Trophoblast cell (in vitro differentiated cells and primary cell): ENCODE measurements around the gene COMMD1.

Experiments
- DNase-seq, 2 donors: peaks; one replicate each; pipeline ENCODE4 v3.0.0-alpha.2; 2016
- H2AFZ ChIP-seq: 2 replicates; pipeline ENCODE4 v1.6.1; 2013; ENCODE audit warnings: low read length, moderate library complexity, mild to moderate bottlenecking; ENCODE audit not compliant: insufficient read depth, poor library complexity
- H2AK5ac ChIP-seq: 2 replicates; pipeline ENCODE4 v1.6.1; 2013; ENCODE audit warnings: mild to moderate bottlenecking, low read length
- H2BK120ac ChIP-seq: 2 replicates; pipeline ENCODE4 v1.6.1; 2013; ENCODE audit warnings: low read length, mild to moderate bottlenecking, moderate library complexity; ENCODE audit not compliant: insufficient read depth, poor library complexity
- H2BK12ac ChIP-seq: 2 replicates; pipeline ENCODE4 v1.6.1; 2013; ENCODE audit warnings: mild to moderate bottlenecking, low read length, moderate library complexity
- H2BK5ac ChIP-seq: 2 replicates; pipeline ENCODE4 v1.6.1; 2013; ENCODE audit warnings: low read length, low read depth, moderate library complexity, mild to moderate bottlenecking; ENCODE audit not compliant: poor library complexity
- H3K14ac ChIP-seq: 2 replicates; pipeline ENCODE4 v1.6.1; 2013; ENCODE audit warnings: mild to moderate bottlenecking, low read length
- H3K18ac ChIP-seq: 2 replicates; pipeline ENCODE4 v1.6.1; 2013; ENCODE audit warnings: mild to moderate bottlenecking, low read length
- H3K23ac ChIP-seq: 2 replicates; pipeline ENCODE4 v1.6.1; 2013; ENCODE audit warnings: low read length
- H3K27ac ChIP-seq: 2 replicates; pipeline ENCODE4 v1.5.1; 2013; ENCODE audit warnings: low read depth, mild to moderate bottlenecking, inconsistent platforms, low read length, moderate library complexity
- H3K27me3 ChIP-seq: 2 replicates; pipeline ENCODE4 v1.6.1; 2013; ENCODE audit warnings: inconsistent platforms, mild to moderate bottlenecking, low read length, moderate library complexity; ENCODE audit not compliant: insufficient read depth
- H3K36me3 ChIP-seq, 2 experiments: 1 replicate in 1 of 2; 2 replicates in 1 of 2; pipeline ENCODE4 v1.6.1; 2013; ENCODE audit warnings: low read length in 2 of 2, mild to moderate bottlenecking in 2 of 2, moderate library complexity in 1 of 2; ENCODE audit not compliant: insufficient read depth in 2 of 2, control insufficient read depth in 1 of 2
- H3K4ac ChIP-seq: 2 replicates; pipeline ENCODE4 v1.6.1; 2013; ENCODE audit warnings: low read depth, mild to moderate bottlenecking, low read length, moderate library complexity
- H3K4me1 ChIP-seq, 2 experiments: 1 replicate in 1 of 2; 2 replicates in 1 of 2; pipeline ENCODE4 v1.6.1; 2013; ENCODE audit warnings: low read length in 2 of 2, mild to moderate bottlenecking in 2 of 2, moderate library complexity in 1 of 2; ENCODE audit not compliant: insufficient read depth in 2 of 2, control insufficient read depth in 1 of 2
- H3K4me2 ChIP-seq: 2 replicates; pipeline ENCODE4 v1.6.1; 2013; ENCODE audit warnings: inconsistent platforms, mild to moderate bottlenecking, low read length, moderate library complexity
- H3K4me3 ChIP-seq: 2 replicates; pipeline ENCODE4 v1.5.1; 2013; ENCODE audit warnings: mild to moderate bottlenecking, low read depth, low read length, inconsistent platforms
- H3K79me1 ChIP-seq: one replicate; pipeline ENCODE4 v1.6.1; 2013; ENCODE audit warnings: low read length
- H3K79me2 ChIP-seq: 2 replicates; pipeline ENCODE4 v1.6.1; 2013; ENCODE audit warnings: low read length, mild to moderate bottlenecking; ENCODE audit not compliant: control insufficient read depth, insufficient read depth, poor library complexity
- H3K9ac ChIP-seq: 2 replicates; pipeline ENCODE4 v1.6.1; 2013; ENCODE audit warnings: mild to moderate bottlenecking, low read length
- H3K9me3 ChIP-seq: 2 replicates; pipeline ENCODE4 v1.6.1; 2013; ENCODE audit warnings: low read depth, mild to moderate bottlenecking, control low read depth, inconsistent platforms, low read length; ENCODE audit not compliant: insufficient read depth
- H4K12ac ChIP-seq: 2 replicates; pipeline ENCODE4 v1.6.1; 2013; ENCODE audit warnings: low read depth, mild to moderate bottlenecking, low read length, moderate library complexity
- H4K8ac ChIP-seq: 2 replicates; pipeline ENCODE4 v1.6.1; 2013; ENCODE audit warnings: low read depth, mild to moderate bottlenecking, low read length, moderate library complexity
- H4K91ac ChIP-seq: one replicate; pipeline ENCODE4 v1.6.1; 2013; ENCODE audit warnings: low read depth, mild to moderate bottlenecking, low read length, moderate library complexity
- WGBS: extraction: QIAGEN DNeasy Blood & Tissue Kit; methylation state at CpG from one replicate; pipeline ENCODE4 v1.1.7; 2013; ENCODE audit warnings: missing lambda C conversion rate; ENCODE audit not compliant: insufficient read length, insufficient coverage; ENCODE audit errors: extremely low coverage; 5-methylcytosine and 5-hydroxymethylcytosine counted together

The COMMD1 gene

GRCh38 chr2:61898810-61899209 is 6.7 kb upstream of the COMMD1 start:
- no peak overlapping the region for H2BK12ac ChIP-seq
- H3K27me3 ChIP-seq, result no peaks in the 10 kb centered on the region
- no peak overlapping the region for H4K8ac ChIP-seq
- WGBS, result no CpG with 5 or more reads among the region's 2 CpGs
- H3K4me2 ChIP-seq, result no peak overlapping the region
- no peaks in the 10 kb centered on the region for H3K36me3 ChIP-seq
- no peak overlapping the region for H3K4ac ChIP-seq
- H3K4me1 ChIP-seq, result no peaks in the 10 kb centered on the region
- H2AK5ac ChIP-seq, result no peak overlapping the region
- no peaks in the 10 kb centered on the region for H3K9me3 ChIP-seq
- H3K4me3 ChIP-seq, result no peak overlapping the region
- H3K79me2 ChIP-seq, result no peaks in the 10 kb centered on the region
- no peak for DNase-seq
- H2BK5ac ChIP-seq, result no peak overlapping the region
- H4K91ac ChIP-seq, result no peak overlapping the region
- no peak overlapping the region for H3K9ac ChIP-seq
- H2BK120ac ChIP-seq, result no peak overlapping the region
- no peak overlapping the region for H2AFZ ChIP-seq
- H3K14ac ChIP-seq, result no peak overlapping the region
- no peak overlapping the region for H3K23ac ChIP-seq
- H4K12ac ChIP-seq, result no peak overlapping the region
- no peaks in the 10 kb centered on the region for H3K79me1 ChIP-seq
- H3K18ac ChIP-seq, result no peak overlapping the region
- no peak overlapping the region for H3K27ac ChIP-seq

GRCh38 chr2:61900281-61900680 is 5.2 kb upstream of the COMMD1 start:
- Histone ChIP-seq H3K4ac (no peak overlapping the region), H3K36me3 (no peaks in the 10 kb centered on the region)

GRCh38 chr2:61906186-61906470 is 654 bp downstream of the COMMD1 start:
- no peak overlapping the region for H2BK12ac ChIP-seq
- no peak overlapping the region for H2BK5ac ChIP-seq
- no peak for DNase-seq
- peak overlapping the region; percentile 98 for H3K4me2 ChIP-seq
- H3K4me3 ChIP-seq, result peak overlapping the region; percentile 89
- H2BK120ac ChIP-seq, result no peak overlapping the region
- no peak overlapping the region for H4K8ac ChIP-seq
- H3K36me3 ChIP-seq, result no peaks in the 10 kb centered on the region
- H3K18ac ChIP-seq, result no peak overlapping the region
- H3K4ac ChIP-seq, result no peak overlapping the region
- H3K4me1 ChIP-seq, result no peaks in the 10 kb centered on the region
- H3K79me1 ChIP-seq, result peaks cover 4% of the 10 kb centered on the region
- H3K79me2 ChIP-seq, result peaks cover 2% of the 10 kb centered on the region
- H2AFZ ChIP-seq, result peak overlapping the region; percentile 72
- no peak overlapping the region for H4K12ac ChIP-seq
- no peak overlapping the region for H3K23ac ChIP-seq
- no peak overlapping the region for H3K27ac ChIP-seq
- H4K91ac ChIP-seq, result no peak overlapping the region
- H3K27me3 ChIP-seq, result no peaks in the 10 kb centered on the region
- H3K9ac ChIP-seq, result peak overlapping the region; percentile 96
- H3K9me3 ChIP-seq, result no peaks in the 10 kb centered on the region
- H3K14ac ChIP-seq, result no peak overlapping the region
- WGBS, result no CpG with 5 or more reads among the region's 6 CpGs
- no peak overlapping the region for H2AK5ac ChIP-seq

More at GRCh38 chr2:61900281-61900680, 5.2 kb upstream of the COMMD1 start:
- Histone ChIP-seq H2BK120ac (no peak overlapping the region), H4K12ac (no peak overlapping the region), H3K23ac (no peak overlapping the region), H3K4me2 (no peak overlapping the region), H3K9me3 (no peaks in the 10 kb centered on the region), H3K27me3 (no peaks in the 10 kb centered on the region), H3K14ac (no peak overlapping the region), H3K27ac (no peak overlapping the region), H3K79me1 (peaks cover under 1% of the 10 kb centered on the region), H2BK5ac (no peak overlapping the region), H3K18ac (no peak overlapping the region), H3K9ac (no peak overlapping the region), H3K4me3 (no peak overlapping the region), H4K8ac (no peak overlapping the region), H2AFZ (no peak overlapping the region), H2BK12ac (no peak overlapping the region), H4K91ac (no peak overlapping the region), H2AK5ac (no peak overlapping the region), H3K4me1 (no peaks in the 10 kb centered on the region), H3K79me2 (no peaks in the 10 kb centered on the region)
- peak; percentile 81 to 92 for DNase-seq
- WGBS, result no CpG with 5 or more reads among the region's 1 CpG

GRCh38 chr2:61909116-61909515 is 3.6 kb downstream of the COMMD1 start:
- H3K4ac ChIP-seq, result no peak overlapping the region
- no peak overlapping the region for H2BK5ac ChIP-seq
- no peaks in the 10 kb centered on the region for H3K9me3 ChIP-seq
- no peak overlapping the region for H3K9ac ChIP-seq
- no peaks in the 10 kb centered on the region for H3K4me1 ChIP-seq
- no peak overlapping the region for H2AK5ac ChIP-seq
- H2AFZ ChIP-seq, result no peak overlapping the region
- no peak overlapping the region for H4K91ac ChIP-seq
- H3K36me3 ChIP-seq, result no peaks in the 10 kb centered on the region
- no peak overlapping the region for H3K23ac ChIP-seq
- H4K8ac ChIP-seq, result no peak overlapping the region
- H3K79me1 ChIP-seq, result peaks cover 4% of the 10 kb centered on the region
- WGBS, result no CpG with 5 or more reads among the region's 8 CpGs
- no peak overlapping the region for H2BK120ac ChIP-seq
- no peak overlapping the region for H3K4me3 ChIP-seq
- H3K27ac ChIP-seq, result no peak overlapping the region
- H3K18ac ChIP-seq, result no peak overlapping the region
- peaks cover 2% of the 10 kb centered on the region for H3K79me2 ChIP-seq
- H2BK12ac ChIP-seq, result no peak overlapping the region
- no peak for DNase-seq
- H4K12ac ChIP-seq, result no peak overlapping the region
- no peak overlapping the region for H3K14ac ChIP-seq
- no peak overlapping the region for H3K4me2 ChIP-seq
- H3K27me3 ChIP-seq, result no peaks in the 10 kb centered on the region
